SK-N-SH (cell line): ENCODE measurements around the gene C19orf47.

Experiments
- CTCF ChIP-seq: fragments of 200-600 bp; sonication (generic); IDR thresholded peaks from 2 replicates; pipeline ENCODE4 v1.6.1; 2017; ENCODE audit warnings: antibody characterized with exemption, mild to moderate bottlenecking, moderate library complexity
- ELF1 ChIP-seq: IDR thresholded peaks from 2 replicates; pipeline ENCODE4 v1.4.0; 2012
- EP300 ChIP-seq, 2 experiments: IDR thresholded peaks; 2 replicates each; pipeline versions ENCODE4 v1.4.0 to v1.6.1; 2012; ENCODE audit warnings: borderline replicate concordance in 1 of 2, low read depth in 1 of 2, low read length in 1 of 2
- REST ChIP-seq: IDR thresholded peaks from 2 replicates; pipeline ENCODE4 v1.6.1; 2012; ENCODE audit warnings: mild to moderate bottlenecking, low read depth, low read length, moderate library complexity
- RFX5 ChIP-seq: IDR thresholded peaks from 2 replicates; pipeline ENCODE4 v1.6.1; 2012; ENCODE audit warnings: mild to moderate bottlenecking, improper control_type of control experiment, low read length
- SIN3A ChIP-seq: IDR thresholded peaks from 2 replicates; pipeline ENCODE4 v1.6.1; 2012; ENCODE audit warnings: low read depth, mild to moderate bottlenecking, low read length, moderate library complexity, borderline replicate concordance
- TAF1 ChIP-seq: IDR thresholded peaks from 2 replicates; pipeline ENCODE4 v1.6.1; 2012; ENCODE audit warnings: low read depth, mild to moderate bottlenecking, low read length, moderate library complexity, borderline replicate concordance
- ZBTB33 ChIP-seq: IDR thresholded peaks from 2 replicates; pipeline ENCODE4 v1.4.0; 2012; ENCODE audit warnings: low read depth, borderline replicate concordance

DNA sequence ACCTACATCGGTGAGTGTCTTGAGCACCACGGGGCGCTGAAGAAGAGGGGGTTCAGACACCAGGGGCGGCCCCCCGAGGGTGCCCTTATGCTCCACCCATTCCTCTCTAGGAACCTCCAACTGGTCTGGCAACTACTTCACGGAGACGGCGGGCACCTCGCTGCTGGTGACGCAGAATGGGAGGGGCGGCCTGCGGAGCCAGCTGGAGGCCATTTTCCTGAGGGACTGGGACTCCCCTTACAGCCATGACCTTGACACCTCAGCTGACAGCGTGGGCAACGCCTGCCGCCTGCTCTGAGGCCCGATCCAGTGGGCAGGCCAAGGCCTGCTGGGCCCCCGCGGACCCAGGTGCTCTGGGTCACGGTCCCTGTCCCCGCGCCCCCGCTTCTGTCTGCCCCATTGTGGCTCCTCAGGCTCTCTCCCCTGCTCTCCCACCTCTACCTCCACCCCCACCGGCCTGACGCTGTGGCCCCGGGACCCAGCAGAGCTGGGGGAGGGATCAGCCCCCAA is 29.7 kb upstream of the C19orf47 start:
- TF ChIP-seq SIN3A (no peak), REST (no peak), EP300 (IDR thresholded peaks at IDR 0.05; ENCODE audit: borderline replicate concordance in 1 of 2, low read depth in 1 of 2, low read length in 1 of 2) (no peak), RFX5 (no peak), CTCF (no peak), ELF1 (no peak), TAF1 (no peak), ZBTB33 (no peak)
